C4-2B (cell line): ENCODE measurements around the gene GYS1.

Experiments
- CTCF ChIP-seq: fragments of 450-650 bp; conservative IDR thresholded peaks from 2 replicates; pipeline ENCODE4 v1.5.1; 2017; ENCODE audit warnings: mild to moderate bottlenecking
- ZFX ChIP-seq: fragments of 450-650 bp; IDR thresholded peaks from 2 replicates; pipeline ENCODE4 v1.6.1; 2017

GRCh38 chr19:48988286-48988685 is 4.8 kb downstream of the GYS1 start:
- TF ChIP-seq CTCF (no peak), ZFX (no peak)
